GM18907 (cell line): ENCODE measurements around the gene GRHL3.

ENCODE experiments used
- ATAC-seq: cut with Tn5 transposase; IDR thresholded peaks from one replicate; pipeline ENCODE4 v1.9.1; 2021; ENCODE audit warnings: mild to moderate bottlenecking, moderate library complexity; ENCODE audit not compliant: unreplicated experiment

GRHL3 gene

DNA sequence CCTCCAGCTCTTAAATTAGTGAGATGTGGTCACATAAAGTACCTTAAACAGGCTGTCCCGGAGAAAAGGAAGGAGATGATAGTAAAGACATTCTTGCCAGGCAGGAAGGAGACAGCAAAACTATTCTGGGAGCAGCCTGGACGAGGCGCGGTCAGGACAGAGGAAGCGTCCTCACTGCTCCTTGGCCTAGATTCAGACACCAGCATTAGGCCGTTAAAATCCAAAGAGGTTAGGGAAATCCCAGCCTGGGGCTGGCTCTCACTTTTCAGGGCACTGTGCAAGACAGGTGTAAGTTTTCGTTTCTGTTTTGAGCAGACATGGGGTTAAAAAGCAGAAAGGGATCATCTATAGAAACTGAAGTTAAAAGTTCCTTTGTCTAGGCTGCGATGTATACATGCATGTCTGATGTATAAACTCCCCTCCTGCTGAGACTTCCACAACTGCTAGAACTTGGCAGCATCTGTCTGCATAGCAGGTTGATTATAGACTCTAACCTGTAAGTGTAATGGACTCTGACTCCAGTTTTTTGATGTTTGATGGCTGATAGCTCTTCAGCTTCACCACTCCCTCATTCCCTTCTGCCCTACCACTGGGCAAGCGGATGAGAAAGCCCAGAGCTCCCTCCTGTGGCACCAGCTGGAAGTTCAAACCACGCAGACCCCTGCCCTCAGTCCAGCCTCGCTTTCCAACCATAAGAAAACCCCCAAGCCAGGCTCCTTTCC lies 72.9 kb downstream of the GRHL3 start:
- peak; percentile 69 for ATAC-seq

DNA sequence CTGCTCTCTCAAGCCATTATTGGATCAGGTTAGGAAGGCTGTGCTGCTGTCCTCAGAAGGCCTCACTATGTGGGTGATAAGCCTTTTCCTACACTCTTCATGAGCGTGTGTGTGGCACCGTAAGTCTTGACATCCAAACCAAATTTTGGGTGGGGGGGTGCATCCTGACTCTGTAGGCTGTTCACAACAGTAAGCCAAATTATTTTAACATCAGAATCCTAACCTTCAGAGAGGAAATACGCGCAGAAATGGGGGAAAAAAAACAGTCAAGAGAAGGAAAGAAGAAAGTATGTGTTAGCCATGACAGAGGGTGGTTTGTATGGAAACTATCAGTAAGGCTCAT lies 73.4 kb downstream of the GRHL3 start:
- no peak for ATAC-seq

DNA sequence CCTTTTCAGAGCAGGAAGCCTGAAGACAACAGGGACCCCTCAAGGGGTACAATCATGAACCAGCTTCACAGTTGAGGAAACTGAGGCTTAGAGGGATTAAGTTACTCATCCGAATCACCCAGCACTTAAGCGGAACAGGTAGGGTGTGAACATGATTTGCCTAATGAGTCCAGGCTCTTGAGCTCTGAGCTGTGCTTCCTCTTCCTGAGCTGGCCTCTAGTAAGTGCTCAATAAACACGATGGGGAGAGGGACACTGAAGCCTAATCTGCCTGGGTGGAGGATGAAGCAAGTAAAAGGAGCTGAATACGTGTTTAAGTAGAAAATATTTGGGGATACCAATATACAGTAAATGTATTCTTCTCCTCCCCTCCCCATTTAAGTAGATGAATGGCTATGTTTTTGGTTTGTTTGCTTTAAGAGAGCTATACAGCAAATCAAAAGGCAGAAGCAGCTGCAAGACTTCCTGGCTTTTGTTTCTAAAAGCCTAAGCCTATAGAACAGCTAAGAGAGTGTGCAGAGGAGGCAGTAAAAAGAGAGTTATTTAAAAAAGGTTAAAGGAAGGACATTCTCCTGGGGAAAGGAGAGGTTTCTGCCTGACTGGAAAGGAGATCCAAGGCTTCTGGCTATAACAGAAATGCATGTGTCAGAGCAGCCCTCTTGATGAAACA lies 74.0 kb downstream of the GRHL3 start:
- ATAC-seq, result no peak

DNA sequence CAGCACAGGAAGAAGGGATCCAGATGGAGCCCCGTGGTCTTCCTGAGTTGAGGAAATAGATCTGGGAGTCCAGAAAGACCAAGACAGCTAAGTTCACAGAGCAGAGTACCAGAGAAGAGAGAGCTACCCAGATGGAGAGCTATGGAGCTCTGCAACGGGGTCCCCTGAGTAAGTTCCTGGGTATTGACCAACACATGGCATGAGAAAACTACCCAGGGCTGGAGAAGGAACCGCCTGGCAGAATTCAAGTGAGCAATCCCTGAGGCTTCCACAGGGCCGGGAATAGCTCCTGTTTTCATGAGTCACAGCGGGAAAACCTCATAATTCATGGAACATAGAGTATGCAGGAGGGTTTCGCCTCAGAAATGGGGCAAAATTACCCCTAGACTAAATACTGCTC lies 74.7 kb downstream of the GRHL3 start:
- no peak for ATAC-seq

DNA sequence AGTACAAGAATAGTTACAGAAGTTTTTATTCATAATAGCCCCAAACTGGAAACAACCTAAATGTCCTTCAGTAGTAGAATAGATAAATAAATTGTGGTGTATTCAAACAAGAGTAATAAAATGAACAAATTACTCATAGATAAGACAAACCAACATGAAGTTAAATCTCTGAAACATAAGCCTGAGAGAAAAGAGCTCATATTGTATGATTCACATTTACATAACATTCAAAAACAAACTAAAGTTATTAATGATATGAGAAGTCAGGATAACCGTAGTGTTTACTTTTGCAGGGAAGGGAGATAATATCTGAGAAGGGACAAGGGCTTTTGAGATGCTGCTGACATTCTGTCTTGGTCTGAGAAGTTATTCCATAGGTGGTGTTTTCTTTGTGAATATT lies 80.9 kb downstream of the GRHL3 start:
- ATAC-seq, result no peak

DNA sequence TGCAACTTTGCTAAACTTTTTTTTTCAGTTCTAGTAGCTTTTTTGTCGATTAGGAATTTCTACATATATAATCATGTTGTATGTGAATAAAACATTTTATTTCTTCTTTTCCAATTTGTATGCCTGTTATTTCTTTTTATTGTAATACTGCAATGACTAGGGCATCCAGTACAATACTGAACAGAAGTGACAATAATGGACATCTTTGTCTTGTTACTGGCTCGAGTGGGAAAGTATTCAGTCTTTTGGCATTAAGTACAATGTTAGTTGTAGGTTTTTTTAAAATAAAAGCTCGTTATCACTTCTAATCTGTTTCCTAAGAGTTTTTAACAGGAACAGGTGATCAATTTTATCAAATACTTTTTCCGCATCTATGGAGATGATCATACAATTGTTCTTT lies 84.6 kb downstream of the GRHL3 start:
- no peak for ATAC-seq
